H1 (cell line): Measurements from ENCODE around the gene OSBPL2. TPM values are rescaled to one million over a fixed set of nuclear protein-coding genes. Genes with fewer than 3 reads are reported as not detected.
A peak's percentile ranks its signal among the peaks of the same experiment; 100 is the strongest.

Experiments
- CTCF ChIA-PET: fragments of 300-600 bp; sonication (Branson Sonifier 250); formaldehyde crosslinking; loops from one replicate; lab custom pipeline; 2021; ENCODE audit not compliant: partially characterized antibody; lab: Charles Lee
- POLR2A ChIA-PET: fragments of 300-600 bp; sonication (Branson Sonifier 250); formaldehyde crosslinking; loops from one replicate; lab custom pipeline; 2021; ENCODE audit warnings: inconsistent platforms; ENCODE audit not compliant: partially characterized antibody; lab: Charles Lee
- DNase-seq, 2 experiments: peaks; one replicate each; pipeline versions ENCODE4 v3.0.0 to v3.0.0-alpha.2; 2010 to 2022; ENCODE audit warnings: low spot score in 2 of 2, low read depth in 1 of 2, mixed read lengths in 1 of 2
- FAIRE-seq: peaks from 2 replicates; lab custom pipeline; 2011; peaks lifted over from hg19 to GRCh38; lab: Jason Lieb, UNC
- H2AFZ ChIP-seq: 2 replicates; pipeline ENCODE4 v1.8.1; 2012; ENCODE audit warnings: low read length, inconsistent platforms
- H2AK5ac ChIP-seq: 2 replicates; pipeline ENCODE4 v1.6.1; 2013; ENCODE audit warnings: low read depth, low read length
- H2BK120ac ChIP-seq: replicated peaks from 2 replicates; pipeline ENCODE3; 2013; ENCODE audit warnings: low read depth, low read length, inconsistent platforms
- H2BK12ac ChIP-seq: 2 replicates; pipeline ENCODE4 v1.6.1; 2013; ENCODE audit warnings: low read depth, low read length
- H2BK15ac ChIP-seq: 2 replicates; pipeline ENCODE4 v1.6.1; 2013; ENCODE audit warnings: low read length
- H2BK20ac ChIP-seq: 2 replicates; pipeline ENCODE4 v1.6.1; 2013; ENCODE audit warnings: low read length
- H2BK5ac ChIP-seq: 2 replicates; pipeline ENCODE4 v1.6.1; 2013; ENCODE audit warnings: low read depth, low read length
- H3K14ac ChIP-seq: 2 replicates; pipeline ENCODE4 v1.6.1; 2013; ENCODE audit warnings: inconsistent platforms; ENCODE audit not compliant: insufficient read length
- H3K18ac ChIP-seq: 2 replicates; pipeline ENCODE4 v1.6.1; 2013; ENCODE audit warnings: low read length; ENCODE audit errors: extremely low read depth
- H3K23ac ChIP-seq: 2 replicates; pipeline ENCODE4 v1.6.1; 2013; ENCODE audit warnings: inconsistent platforms; ENCODE audit not compliant: insufficient read length
- H3K23me2 ChIP-seq: 2 replicates; pipeline ENCODE4 v1.6.1; 2013; ENCODE audit warnings: low read depth, low read length
- H3K27ac ChIP-seq: 2 replicates; pipeline ENCODE4 v1.6.1; 2011; ENCODE audit warnings: low read depth, low read length, inconsistent platforms
- H3K27me3 ChIP-seq, 4 experiments: replicated peaks in 1 of 4; 1 replicate in 1 of 4; 2 replicates in 3 of 4; pipeline versions ENCODE4 v1.6.1 to v1.8.1; 2011 to 2013; ENCODE audit warnings: low read length in 3 of 4, mild to moderate bottlenecking in 3 of 4, inconsistent platforms in 2 of 4, mixed read lengths in 2 of 4, moderate library complexity in 1 of 4; ENCODE audit not compliant: control insufficient read depth in 3 of 4, insufficient read depth in 3 of 4; ENCODE audit errors: extremely low read depth in 1 of 4
- H3K36me3 ChIP-seq, 4 experiments: 2 replicates each; pipeline versions ENCODE4 v1.6.1 to v1.8.1; 2011 to 2013; ENCODE audit warnings: mild to moderate bottlenecking in 4 of 4, low read length in 3 of 4, moderate library complexity in 2 of 4, control low read depth in 1 of 4, inconsistent platforms in 1 of 4; ENCODE audit not compliant: insufficient read depth in 4 of 4, control insufficient read depth in 2 of 4
- H3K4ac ChIP-seq: replicated peaks from 2 replicates; pipeline ENCODE3; 2013; ENCODE audit warnings: low read length, low read depth, mixed read lengths, inconsistent platforms; ENCODE audit not compliant: insufficient read length
- H3K4me1 ChIP-seq, 4 experiments: replicated peaks in 1 of 4; 1 replicate in 1 of 4; 2 replicates in 3 of 4; pipeline versions ENCODE4 v1.6.1 to v1.8.1; 2011 to 2013; ENCODE audit warnings: low read length in 3 of 4, inconsistent platforms in 2 of 4, mixed read lengths in 1 of 4; ENCODE audit not compliant: insufficient read depth in 4 of 4, control insufficient read depth in 3 of 4
- H3K4me2 ChIP-seq, 2 experiments: 2 replicates each; pipeline versions ENCODE4 v1.6.1 to v1.8.1; 2011 to 2013; ENCODE audit warnings: low read depth in 2 of 2, low read length in 2 of 2, control low read depth in 1 of 2, inconsistent platforms in 1 of 2, mild to moderate bottlenecking in 1 of 2; ENCODE audit not compliant: insufficient read depth in 1 of 2
- H3K4me3 ChIP-seq, 4 experiments: fragments of 200-600, 300-600 bp in 1 of 4; sonication (generic), shearing (Covaris generic), sonication (Bioruptor Twin) in 1 of 4; 2 replicates each; pipeline versions ENCODE4 v1.5.1 to v1.8.1; 2011 to 2016; ENCODE audit warnings: low read length in 4 of 4, low read depth in 3 of 4, control low read depth in 2 of 4, inconsistent platforms in 2 of 4, mild to moderate bottlenecking in 2 of 4, mixed read lengths in 1 of 4, moderate library complexity in 1 of 4; ENCODE audit not compliant: insufficient read depth in 2 of 4; ENCODE audit errors: extremely low read depth in 1 of 4
- H3K56ac ChIP-seq: replicated peaks from 2 replicates; pipeline ENCODE3; 2013; ENCODE audit warnings: low read depth, mild to moderate bottlenecking, mixed read lengths, low read length, inconsistent platforms; ENCODE audit not compliant: insufficient read length
- H3K79me1 ChIP-seq: 2 replicates; pipeline ENCODE4 v1.6.1; 2013; ENCODE audit warnings: low read depth, low read length, control low read depth
- H3K79me2 ChIP-seq, 2 experiments: 2 replicates each; pipeline versions ENCODE4 v1.6.1 to v1.8.1; 2012 to 2013; ENCODE audit warnings: low read length in 2 of 2, mild to moderate bottlenecking in 2 of 2, inconsistent platforms in 1 of 2; ENCODE audit not compliant: insufficient read depth in 2 of 2, control insufficient read depth in 1 of 2
- H3K9ac ChIP-seq, 4 experiments: replicated peaks in 1 of 4; 1 replicate in 1 of 4; 2 replicates in 3 of 4; pipeline versions ENCODE4 v1.6.1 to v1.8.1; 2011 to 2013; ENCODE audit warnings: low read depth in 3 of 4, low read length in 3 of 4, control low read depth in 2 of 4, mild to moderate bottlenecking in 2 of 4, moderate library complexity in 2 of 4, inconsistent platforms in 1 of 4; ENCODE audit errors: extremely low read depth in 1 of 4
- H3K9me3 ChIP-seq, 2 experiments: 2 replicates each; pipeline versions ENCODE4 v1.6.1 to v1.8.1; 2012 to 2013; ENCODE audit warnings: mild to moderate bottlenecking in 2 of 2, moderate library complexity in 2 of 2, control low read depth in 1 of 2, inconsistent platforms in 1 of 2, low read depth in 1 of 2, low read length in 1 of 2, mixed read lengths in 1 of 2; ENCODE audit not compliant: insufficient read depth in 2 of 2
- H4K20me1 ChIP-seq, 2 experiments: replicated peaks in 1 of 2; 2 replicates each; pipeline versions ENCODE3 to v1.8.1; 2011 to 2013; ENCODE audit warnings: inconsistent platforms in 2 of 2, low read length in 2 of 2, mild to moderate bottlenecking in 1 of 2; ENCODE audit not compliant: insufficient read depth in 2 of 2, control insufficient read depth in 1 of 2
- H4K5ac ChIP-seq: 2 replicates; pipeline ENCODE4 v1.6.1; 2013; ENCODE audit warnings: low read length, low read depth, mixed read lengths, inconsistent platforms; ENCODE audit not compliant: insufficient read length
- H4K8ac ChIP-seq: 2 replicates; pipeline ENCODE4 v1.8.0; 2013; ENCODE audit warnings: mild to moderate bottlenecking, moderate library complexity, low read length, inconsistent platforms; ENCODE audit not compliant: insufficient read depth; ENCODE audit errors: extremely low read depth
- H4K91ac ChIP-seq: replicated peaks from 2 replicates; pipeline ENCODE3; 2013; ENCODE audit warnings: low read length, mixed read lengths, inconsistent platforms; ENCODE audit not compliant: insufficient read length
- CHD1 ChIP-seq: IDR thresholded peaks from 2 replicates; pipeline ENCODE4 v1.6.1; 2012; ENCODE audit warnings: low read depth, low read length, improper control_type of control experiment
- CTBP2 ChIP-seq: IDR thresholded peaks from 2 replicates; pipeline ENCODE4 v1.7.0; 2011; ENCODE audit warnings: borderline replicate concordance, mild to moderate bottlenecking, moderate library complexity, mixed read lengths, low read length; ENCODE audit not compliant: insufficient read depth, insufficient read length
- CTCF ChIP-seq, 3 experiments: IDR thresholded peaks; 1 replicate in 2 of 3; 2 replicates in 1 of 3; pipeline versions ENCODE4 v1.5.1 to v1.6.1; 2011; ENCODE audit warnings: low read length in 3 of 3, mild to moderate bottlenecking in 3 of 3, inconsistent platforms in 2 of 3, low read depth in 1 of 3, moderate library complexity in 1 of 3; ENCODE audit not compliant: insufficient read depth in 1 of 3; ENCODE audit errors: control extremely low read depth in 1 of 3
- FOSL1 ChIP-seq: IDR thresholded peaks from 2 replicates; pipeline ENCODE4 v1.6.1; 2011; ENCODE audit warnings: mild to moderate bottlenecking, low read depth, low read length, moderate library complexity; ENCODE audit not compliant: insufficient read depth
- JUND ChIP-seq: IDR thresholded peaks from 2 replicates; pipeline ENCODE4 v1.6.1; 2011; ENCODE audit warnings: mild to moderate bottlenecking, improper control_type of control experiment, low read length
- NRF1 ChIP-seq: IDR thresholded peaks from 2 replicates; pipeline ENCODE4 v1.6.1; 2011; ENCODE audit warnings: mild to moderate bottlenecking, low read depth, low read length, improper control_type of control experiment
- SP2 ChIP-seq: IDR thresholded peaks from 2 replicates; pipeline ENCODE4 v1.6.1; 2012; ENCODE audit warnings: mild to moderate bottlenecking, low read length, inconsistent platforms
- WGBS, 2 experiments: shearing (Covaris generic) in 1 of 2; methylation state at CpG; one replicate each; pipeline versions ENCODE4 v1.1.6 to v1.1.7; 2013 to 2015; ENCODE audit warnings: low lambda C conversion rate in 2 of 2, mixed read lengths in 2 of 2, inconsistent platforms in 1 of 2, low coverage in 1 of 2, missing lambda C conversion rate in 1 of 2; ENCODE audit not compliant: insufficient replicate concordance in 2 of 2, insufficient coverage in 1 of 2, insufficient read length in 1 of 2; ENCODE audit errors: extremely low coverage in 1 of 2, missing lambda C conversion rate in 1 of 2; 5-methylcytosine and 5-hydroxymethylcytosine counted together
- polyA plus RNA-seq, 7 experiments: library from polyadenylated mRNA; depleted of rRNA in 3 of 7; stranded (reverse) in 5 of 7; unstranded in 2 of 7; fragments of >200 nt in 5 of 7; fragments of 200-250 nt in 2 of 7; gene quantifications; 1 replicate in 5 of 7; 2 replicates in 1 of 7; 4 replicates in 1 of 7; pipeline versions ENCODE4 v1.2.1 to v1.2.3, GENCODE V29; 2011 to 2013; ENCODE audit warnings: missing spikeins in 2 of 7, mixed read lengths in 2 of 7
- total RNA-seq: library from RNA; stranded (reverse); fragmentation: NEBNext Ultra II Directional; extraction: Animal tissue kit (Norgen Biotek cat#: 25700); gene quantifications from 2 replicates; pipeline ENCODE4 v1.2.1, GENCODE V29; 2021
- TF ChIP-seq, protein P1 (sequence below): IDR thresholded peaks from 2 replicates; pipeline ENCODE4 v1.6.1; 2011; ENCODE audit warnings: low read depth, mild to moderate bottlenecking, low read length; ENCODE audit not compliant: insufficient read depth

OSBPL2 gene
- total and polyA plus RNA-seq, 2 of the 8 experiments (the other 6 are each of a cell fraction or from before 2014, with no cell fraction given) = 11.7 to 42.4 TPM

- Histone ChIP-seq H4K91ac (no peak overlapping the region), H4K20me1 (peaks cover 26 to 33% of the 10 kb centered on the region in 2 experiments), H2BK120ac (no peak overlapping the region), H2AFZ (no peak overlapping the region), H2AK5ac (no peak overlapping the region), H3K27me3 (no peaks in the 10 kb centered on the region), H3K18ac (no peak overlapping the region), H3K36me3 (peaks cover 11 to 21% (median 13%) of the 10 kb centered on the region in 4 experiments; a peak in 7 of 8 replicates), H4K5ac (no peak overlapping the region), H2BK15ac (no peak overlapping the region), H2BK20ac (no peak overlapping the region), H4K8ac (no peak overlapping the region), H3K14ac (no peak overlapping the region), H3K4ac (peak overlapping the region; percentile 76), H3K79me2 (peaks cover 18 to 31% of the 10 kb centered on the region in 2 experiments; a peak in 3 of 4 replicates), H3K56ac (no peak overlapping the region), H3K9ac (no peak overlapping the region), H3K23ac (no peak overlapping the region), H2BK5ac (no peak overlapping the region), H3K4me1 (peaks cover 0 to 9% (median 4%) of the 10 kb centered on the region in 4 experiments; a peak in 5 of 7 replicates), H3K23me2 (peaks cover 10% of the 10 kb centered on the region; the same call in 1 of the 2 replicates), H3K4me3 (no peak overlapping the region; a peak in 1 of 8 replicates), H3K4me2 (no peak overlapping the region), H3K79me1 (peaks cover 18% of the 10 kb centered on the region), H3K27ac (no peak overlapping the region), H3K9me3 (no peaks in the 10 kb centered on the region), H2BK12ac (no peak overlapping the region)
- WGBS, 2 experiments = 84% methylated on average over 11 of the region's 11 CpGs; no CpG with 5 or more reads in 1 of the 2 experiments
- CTCF ChIA-PET = interaction anchor here (0.6 to 2.1 kb wide), 15 partner anchors 10 to 635 kb away, joined by 3 to 9 read pairs (median 4); no protein-coding TSS in a partner anchor
- DNase-seq (no peak), FAIRE-seq (no peak)
- POLR2A ChIA-PET = interaction anchor here (0.7 to 14.6 kb wide), 4 partner anchors 65 to 89 kb away, joined by 3 to 170 read pairs (median 6); partner anchors contain the start of gene LAMA5
- TF ChIP-seq FOSL1 (no peak), NRF1 (no peak), CTCF (IDR thresholded peaks at IDR 0.05; ENCODE audit: control extremely low read depth in 1 of 3, insufficient read depth in 1 of 3, low read depth in 1 of 3, low read length in 3 of 3) (no peak), CTBP2 (no peak), CHD1 (no peak), JUND (no peak), SP2 (no peak)
- TF ChIP-seq, protein P1, sequence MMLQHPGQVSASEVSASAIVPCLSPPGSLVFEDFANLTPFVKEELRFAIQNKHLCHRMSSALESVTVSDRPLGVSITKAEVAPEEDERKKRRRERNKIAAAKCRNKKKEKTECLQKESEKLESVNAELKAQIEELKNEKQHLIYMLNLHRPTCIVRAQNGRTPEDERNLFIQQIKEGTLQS = no peak
Observed at GRCh38 chr20:62301111-62301668, 62.9 kb downstream of the OSBPL2 start.
